NCI-H510A (cell line): ENCODE measurements around the gene CDC25B.

Experiments
- DNase-seq: peaks from one replicate; lab custom pipeline; 2025; lab: John Stamatoyannopoulos, UW

Gene CDC25B

DNA sequence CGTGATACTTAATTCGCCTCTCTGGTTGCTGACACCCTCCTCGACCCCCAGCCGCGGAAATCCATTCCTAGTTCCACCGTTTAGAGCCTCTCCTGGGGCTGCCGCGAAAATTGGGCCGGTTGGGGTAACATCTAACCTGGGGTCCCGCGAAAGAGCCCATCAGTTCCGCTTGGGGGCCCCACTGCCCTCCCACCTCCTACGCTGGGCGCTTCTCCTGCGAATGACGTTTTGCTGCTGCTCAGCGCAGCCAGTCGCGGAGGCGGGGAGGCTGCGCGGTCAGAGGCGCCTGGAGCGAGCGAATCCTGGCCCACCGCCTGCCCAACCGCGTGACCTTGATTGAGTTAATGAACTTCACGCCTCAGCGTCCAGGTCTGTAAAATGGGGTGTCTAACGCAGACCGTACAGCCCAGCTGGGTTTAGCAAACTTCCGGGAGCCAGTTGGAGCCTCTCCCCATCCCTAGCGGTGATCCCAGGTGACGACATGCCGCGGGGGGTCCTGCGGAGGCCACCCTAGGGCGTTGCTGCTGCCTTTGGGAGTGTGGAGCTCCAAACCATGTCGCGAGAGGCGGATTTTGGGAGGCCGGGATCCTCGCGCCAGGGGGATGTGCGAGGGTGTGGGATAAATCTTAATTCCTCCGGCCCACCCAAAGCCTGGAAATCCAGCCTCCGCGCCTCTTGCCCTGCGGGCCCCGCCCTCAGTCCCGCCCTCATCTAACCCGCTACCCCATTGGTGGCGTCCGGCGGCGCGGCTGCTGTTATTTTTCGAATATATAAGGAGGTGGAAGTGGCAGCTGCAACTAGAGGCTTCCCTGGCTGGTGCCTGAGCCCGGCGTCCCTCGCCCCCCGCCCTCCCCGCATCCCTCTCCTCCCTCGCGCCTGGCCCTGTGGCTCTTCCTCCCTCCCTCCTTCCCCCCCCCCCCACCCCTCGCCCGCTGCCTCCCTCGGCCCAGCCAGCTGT, at the start of gene CDC25B:
TSS of gene CDC25B (plus strand) at position 800 of the 958 bp plus-strand sequence. CDS start 222 bp downstream, outside the sequence.
- DNase-seq: peak; percentile 97

DNA sequence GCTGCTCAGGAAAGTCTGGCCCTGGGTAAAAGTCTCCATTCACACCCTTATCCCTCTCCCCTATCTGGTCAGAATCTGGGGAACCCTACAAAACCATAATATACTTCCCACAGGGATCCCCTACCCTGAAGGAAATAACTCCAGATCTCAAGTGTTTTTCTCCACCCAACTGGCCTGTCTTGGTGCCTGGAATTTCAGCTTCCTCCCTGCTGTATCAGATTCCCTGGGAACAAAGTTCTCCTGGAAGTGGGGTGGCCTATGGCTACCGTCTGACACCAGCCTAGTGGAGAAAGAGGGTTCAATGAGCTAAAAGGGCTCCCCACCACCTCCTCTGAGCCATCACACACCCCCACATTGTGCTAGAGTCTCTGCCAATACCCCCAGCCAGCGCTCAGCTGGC, 48.6 kb upstream of the CDC25B start:
- DNase-seq: no peak

DNA sequence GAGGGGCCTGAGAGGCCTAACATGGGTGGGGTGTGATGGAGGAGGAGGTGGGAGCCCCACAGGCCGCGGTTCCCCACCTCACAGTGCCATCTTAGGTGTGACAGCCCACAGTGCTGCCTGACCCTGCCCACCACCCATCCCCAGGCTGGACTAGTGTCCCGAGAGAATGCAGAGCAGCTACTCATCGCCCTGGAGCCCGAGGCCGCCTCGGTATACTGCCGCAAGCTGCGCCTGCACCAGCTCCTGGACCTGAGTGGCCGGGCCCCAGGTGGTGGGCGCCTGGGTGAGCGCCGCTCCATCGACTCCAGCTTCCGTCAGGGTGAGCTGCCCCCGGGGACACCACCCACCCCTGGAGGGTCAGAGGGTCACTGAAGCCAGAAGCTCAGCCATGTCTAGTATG, 48.0 kb upstream of the CDC25B start:
- no peak for DNase-seq

DNA sequence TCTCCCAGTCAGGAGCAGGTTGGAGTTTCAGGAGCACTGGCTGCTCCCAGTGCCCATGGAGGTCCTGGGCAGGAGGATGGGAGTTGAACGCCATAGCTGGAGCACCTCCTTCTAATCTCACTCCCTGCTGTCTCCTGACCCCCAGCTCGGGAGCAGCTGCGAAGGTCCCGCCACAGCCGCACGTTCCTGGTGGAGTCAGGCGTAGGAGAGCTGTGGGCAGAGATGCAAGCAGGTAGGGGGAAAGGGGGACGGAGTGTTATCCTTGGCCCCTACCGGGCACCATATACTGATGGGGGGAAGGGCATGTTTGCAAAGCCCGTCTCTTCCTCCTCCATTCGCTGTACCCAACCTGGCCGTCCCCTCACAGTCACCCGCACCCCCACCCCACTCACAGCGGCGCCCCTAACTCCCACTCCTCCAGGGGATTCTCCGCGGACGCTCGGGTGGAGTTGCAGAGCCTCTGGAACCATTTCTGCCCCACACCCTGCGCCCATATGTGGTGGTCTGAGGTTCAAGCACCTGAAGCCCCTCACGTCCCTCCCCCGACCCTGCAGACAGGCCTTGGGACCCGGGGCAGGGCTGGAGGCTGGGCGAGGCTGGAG, 46.9 kb upstream of the CDC25B start:
- no peak for DNase-seq

DNA sequence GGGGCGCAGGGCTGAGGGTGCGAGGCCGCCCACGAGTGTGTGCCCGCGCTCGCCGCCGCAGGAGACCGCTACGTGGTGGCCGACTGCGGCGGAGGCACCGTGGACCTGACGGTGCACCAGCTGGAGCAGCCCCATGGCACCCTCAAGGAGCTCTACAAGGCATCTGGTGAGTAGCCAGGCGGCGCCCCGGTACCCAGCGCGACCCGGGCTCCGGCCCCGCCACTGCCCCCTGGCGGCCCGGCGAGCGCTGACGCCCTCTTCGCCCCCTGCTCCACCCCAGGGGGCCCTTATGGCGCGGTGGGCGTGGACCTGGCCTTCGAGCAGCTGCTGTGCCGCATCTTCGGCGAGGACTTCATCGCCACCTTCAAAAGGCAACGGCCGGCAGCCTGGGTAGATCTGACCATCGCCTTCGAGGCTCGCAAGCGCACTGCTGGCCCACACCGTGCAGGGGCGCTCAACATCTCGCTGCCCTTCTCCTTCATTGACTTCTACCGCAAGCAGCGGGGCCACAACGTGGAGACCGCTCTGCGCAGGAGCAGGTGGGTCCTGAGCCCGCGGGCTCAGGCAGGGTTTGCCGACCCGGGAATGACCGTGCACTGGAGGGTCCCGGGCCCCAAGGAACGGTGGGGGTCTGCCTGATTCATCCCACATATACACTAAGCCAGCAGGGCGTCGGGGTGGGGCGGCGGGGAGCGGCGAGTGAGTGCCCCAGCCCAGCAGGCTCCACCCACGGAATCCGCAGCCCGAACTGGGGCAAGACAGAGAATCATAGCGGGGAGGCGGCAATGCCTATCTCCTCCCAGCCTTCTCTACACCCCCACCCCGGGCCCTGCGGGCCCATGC, 46.2 kb upstream of the CDC25B start:
- no peak for DNase-seq

DNA sequence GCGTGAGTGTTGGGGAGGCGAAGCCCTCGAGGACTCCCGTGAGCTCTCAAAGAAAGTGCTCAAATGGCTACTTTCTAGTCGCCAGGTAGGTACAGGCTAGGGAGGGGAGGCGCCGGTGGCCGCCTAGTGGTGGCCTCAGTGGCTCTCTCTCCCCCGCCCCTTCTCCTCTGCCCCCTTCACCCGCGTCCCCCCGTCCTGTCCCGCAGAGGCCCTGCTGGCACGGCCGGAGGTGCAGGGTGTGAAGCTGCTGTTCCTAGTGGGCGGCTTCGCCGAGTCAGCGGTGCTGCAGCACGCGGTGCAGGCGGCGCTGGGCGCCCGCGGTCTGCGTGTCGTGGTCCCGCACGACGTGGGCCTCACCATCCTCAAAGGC, 44.8 kb upstream of the CDC25B start:
- no peak for DNase-seq

DNA sequence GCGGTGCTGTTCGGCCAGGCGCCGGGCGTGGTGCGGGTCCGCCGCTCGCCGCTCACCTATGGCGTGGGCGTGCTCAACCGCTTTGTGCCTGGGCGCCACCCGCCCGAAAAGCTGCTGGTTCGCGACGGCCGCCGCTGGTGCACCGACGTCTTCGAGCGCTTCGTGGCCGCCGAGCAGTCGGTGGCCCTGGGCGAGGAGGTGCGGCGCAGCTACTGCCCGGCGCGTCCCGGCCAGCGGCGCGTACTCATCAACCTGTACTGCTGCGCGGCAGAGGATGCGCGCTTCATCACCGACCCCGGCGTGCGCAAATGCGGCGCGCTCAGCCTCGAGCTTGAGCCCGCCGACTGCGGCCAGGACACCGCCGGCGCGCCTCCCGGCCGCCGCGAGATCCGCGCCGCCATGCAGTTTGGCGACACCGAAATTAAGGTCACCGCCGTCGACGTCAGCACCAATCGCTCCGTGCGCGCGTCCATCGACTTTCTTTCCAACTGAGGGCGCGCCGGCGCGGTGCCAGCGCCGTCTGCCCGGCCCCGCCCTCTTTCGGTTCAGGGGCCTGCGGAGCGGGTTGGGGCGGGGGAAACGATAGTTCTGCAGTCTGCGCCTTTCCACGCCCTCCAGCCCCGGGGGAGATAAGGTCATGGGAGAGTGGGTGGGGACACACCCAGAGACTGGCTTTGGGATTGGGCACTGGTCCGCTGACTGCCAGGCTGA, 44.3 kb upstream of the CDC25B start:
- DNase-seq: peak; percentile 91

DNA sequence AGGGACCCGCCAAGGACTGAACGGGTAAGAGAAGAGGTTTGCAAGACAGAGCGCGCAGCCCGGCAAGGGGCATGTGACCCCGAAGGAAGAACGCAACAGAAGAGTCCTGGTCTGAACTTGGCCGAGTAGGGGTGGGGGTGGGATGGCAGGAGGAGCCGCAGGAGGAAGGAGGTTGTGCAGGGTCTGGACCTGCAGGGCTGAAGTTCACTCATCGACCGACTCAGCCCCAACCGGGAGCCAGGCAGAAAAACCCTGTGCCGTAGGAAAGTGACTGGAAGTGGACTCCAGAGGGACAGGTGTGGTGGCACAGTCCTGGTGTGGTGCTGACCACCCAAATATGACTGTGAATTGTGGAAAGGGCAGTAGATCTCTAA, 43.7 kb upstream of the CDC25B start:
- no peak for DNase-seq

DNA sequence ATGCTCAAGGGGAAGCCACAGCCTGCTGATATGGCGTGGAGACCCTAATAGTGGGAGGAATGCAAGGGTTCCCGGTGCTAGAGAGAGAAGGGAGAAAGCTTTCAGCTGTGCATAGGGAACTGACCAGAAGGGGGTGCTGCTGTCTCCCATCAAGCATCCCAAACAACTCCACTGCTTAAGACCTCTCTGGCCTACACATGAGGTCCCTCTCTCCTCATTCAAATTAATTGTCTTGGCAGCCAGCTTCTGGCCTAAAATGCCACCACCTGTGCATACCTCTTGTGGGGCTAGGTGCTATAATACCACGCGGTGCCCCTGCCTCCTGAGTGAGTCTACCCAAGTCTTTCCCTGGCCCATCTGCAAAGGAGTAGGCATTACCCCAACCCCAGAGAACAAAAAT, 43.0 kb upstream of the CDC25B start:
- DNase-seq: peak; percentile 53

DNA sequence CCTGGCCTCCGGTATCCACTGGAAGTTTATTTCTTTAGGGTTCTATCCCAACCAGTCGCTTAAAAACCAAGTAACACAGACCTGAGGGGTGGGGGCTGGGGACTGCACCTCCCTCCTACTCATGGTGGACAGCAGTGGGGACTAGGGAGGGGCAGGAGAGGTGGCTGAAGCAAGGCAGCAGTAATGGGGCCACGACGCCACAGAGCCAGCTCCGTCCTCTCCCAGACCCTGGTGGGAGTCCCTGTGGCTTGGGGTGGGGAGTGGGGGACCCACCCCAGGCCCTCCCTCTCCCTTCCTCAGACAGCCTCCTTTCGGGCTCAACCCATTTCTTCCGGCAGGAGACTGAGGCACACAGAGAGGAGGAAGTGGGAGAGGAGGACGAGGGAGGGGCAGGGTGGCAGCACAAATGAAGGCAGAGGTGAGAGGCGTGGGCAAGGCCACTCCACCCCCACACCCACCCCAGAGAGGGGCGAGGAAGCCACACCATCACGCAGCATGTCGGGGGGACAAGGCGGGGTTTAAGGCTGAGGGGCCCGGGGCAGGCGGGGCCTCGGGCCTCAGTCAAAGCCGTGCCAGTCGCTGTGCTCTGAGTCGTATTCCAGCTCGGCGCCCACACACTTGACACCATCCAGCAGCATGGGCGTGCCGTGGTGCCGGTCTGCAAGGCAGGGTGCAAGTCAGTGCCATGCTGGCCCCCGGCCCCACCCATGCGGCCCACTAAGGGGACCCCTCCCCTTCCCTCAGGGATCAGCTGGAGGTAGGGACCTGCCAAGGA, 42.4 kb upstream of the CDC25B start:
- no peak for DNase-seq

DNA sequence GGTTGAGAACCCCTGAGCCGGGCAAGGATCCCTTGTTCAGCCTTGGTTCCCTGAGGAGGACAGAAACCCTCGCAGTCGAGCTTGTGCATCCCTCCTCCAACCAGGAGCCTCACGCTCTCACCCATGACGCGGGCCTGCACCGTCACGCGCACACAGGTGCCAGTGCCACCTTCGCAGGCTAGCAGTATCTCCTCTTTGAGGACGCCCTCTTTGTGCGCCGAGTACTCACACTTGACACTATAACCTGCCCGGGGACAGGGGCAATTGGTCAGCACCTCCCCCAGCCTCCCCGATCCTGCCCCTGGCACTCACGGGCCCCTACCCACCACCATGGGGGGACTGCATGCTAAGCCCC, 41.9 kb upstream of the CDC25B start:
- no peak for DNase-seq

DNA sequence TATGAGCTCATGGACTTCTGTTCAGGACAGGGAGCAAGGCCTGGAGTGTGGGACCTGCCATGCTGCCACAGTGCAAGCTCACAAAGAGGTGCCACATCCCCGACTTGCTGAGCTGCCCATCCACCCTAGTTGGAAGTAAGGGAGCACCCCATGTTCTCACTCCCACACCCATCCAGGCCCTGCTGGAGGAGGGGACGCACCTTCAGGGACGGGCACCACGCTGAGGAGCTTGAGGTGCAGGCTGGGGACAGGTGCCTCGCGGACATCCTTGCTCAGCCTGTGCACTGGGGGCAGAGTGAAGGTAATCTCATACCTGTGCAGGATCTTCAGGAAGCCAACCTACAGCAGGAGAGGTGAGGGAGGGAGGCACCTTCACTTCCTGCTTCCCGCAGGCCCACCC, 40.8 kb upstream of the CDC25B start:
- DNase-seq: no peak

DNA sequence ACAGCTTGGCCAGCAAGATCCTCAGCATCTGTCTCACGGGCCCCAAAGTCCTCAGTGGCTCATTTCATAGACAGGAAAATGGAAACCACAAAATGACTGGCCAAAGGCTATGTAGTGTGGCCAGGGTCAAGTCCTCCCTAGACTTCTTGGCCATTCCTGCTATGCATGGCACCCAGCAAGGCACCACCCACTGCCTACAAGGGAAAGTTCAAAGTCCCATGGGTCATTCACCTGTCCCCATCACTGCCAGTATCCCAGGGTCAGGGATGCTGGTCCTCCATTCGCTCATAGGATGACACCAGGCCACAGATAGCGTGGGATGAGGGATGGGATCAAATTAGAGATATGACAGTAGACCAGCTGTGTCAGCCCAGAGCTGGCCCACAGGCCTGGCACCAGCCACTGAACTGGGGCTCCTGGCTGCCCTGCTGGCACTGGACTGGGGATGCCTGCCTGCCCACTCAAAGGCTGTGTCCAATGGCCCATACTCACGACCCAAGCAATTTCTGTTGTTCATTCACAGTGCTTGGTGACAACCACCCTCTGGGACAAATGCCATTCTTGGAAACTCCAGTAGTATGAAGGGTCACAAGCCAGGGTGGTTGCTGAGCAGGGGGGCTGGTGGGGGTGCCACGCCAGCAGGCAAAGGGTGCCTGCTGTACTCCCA, 40.2 kb upstream of the CDC25B start:
- DNase-seq: no peak

DNA sequence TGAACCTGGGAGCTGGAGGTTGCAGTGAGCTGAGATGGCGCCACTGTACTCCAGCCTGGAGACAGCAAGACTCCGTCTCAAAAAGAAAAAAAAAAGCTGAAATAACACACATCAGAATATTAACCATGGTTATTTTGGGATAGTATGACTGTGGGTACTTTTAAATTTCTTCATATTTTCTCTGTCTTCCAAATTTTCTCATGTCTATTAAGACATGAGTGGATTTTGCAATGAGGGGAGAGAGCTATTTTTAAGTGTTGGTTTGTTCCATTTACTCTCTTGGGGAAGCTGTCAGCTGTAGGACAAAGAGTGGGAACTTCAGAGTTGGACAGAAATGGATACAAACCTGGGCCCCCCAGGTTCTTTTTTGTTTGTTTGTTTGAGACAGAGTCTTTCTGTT, 38.8 kb upstream of the CDC25B start:
- no peak for DNase-seq

DNA sequence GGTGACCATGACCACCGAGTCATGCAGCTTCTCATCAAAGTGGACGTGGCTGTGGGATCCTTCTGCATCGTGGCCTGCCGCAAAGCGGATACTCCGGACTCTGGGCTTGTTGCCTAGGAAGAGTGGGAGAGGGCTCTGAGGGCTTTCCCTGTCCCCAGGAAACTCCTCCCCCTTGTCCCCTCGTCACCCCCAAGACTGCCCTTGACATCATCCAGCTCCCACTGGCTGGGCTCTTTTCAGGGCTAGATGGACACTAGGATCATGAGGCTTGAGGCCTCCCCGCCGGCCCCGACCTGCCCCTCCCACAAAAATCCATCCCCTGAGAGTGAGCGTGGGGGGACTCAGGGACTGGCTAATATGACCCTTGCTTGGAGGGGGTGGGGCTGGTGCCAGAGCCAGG, 37.5 kb upstream of the CDC25B start:
- DNase-seq: no peak

DNA sequence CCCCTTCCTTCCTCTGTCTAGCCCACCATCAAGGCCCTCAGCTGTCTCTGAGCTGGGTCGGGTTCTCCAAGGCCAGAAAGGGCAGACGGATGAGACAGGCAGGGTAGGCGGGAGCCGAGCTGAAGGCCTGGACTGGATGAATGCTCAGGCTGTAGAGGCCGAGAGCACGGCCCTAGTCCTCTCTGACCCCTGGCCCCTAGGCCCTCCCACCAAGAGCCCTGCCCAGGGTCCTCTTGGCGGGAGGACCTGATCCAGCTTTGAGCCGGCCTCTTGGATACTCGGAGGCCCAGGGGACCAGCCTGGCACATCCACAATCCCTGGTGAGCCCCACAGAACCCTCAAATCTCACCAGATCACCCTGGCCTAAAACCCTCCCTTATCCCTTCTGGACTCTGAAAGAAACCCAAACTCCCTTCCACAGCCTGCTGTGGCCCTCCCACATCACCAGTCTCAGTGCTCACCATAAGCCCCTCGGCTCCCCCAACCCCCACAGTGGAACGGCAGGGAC, 36.7 kb upstream of the CDC25B start:
- no peak for DNase-seq

DNA sequence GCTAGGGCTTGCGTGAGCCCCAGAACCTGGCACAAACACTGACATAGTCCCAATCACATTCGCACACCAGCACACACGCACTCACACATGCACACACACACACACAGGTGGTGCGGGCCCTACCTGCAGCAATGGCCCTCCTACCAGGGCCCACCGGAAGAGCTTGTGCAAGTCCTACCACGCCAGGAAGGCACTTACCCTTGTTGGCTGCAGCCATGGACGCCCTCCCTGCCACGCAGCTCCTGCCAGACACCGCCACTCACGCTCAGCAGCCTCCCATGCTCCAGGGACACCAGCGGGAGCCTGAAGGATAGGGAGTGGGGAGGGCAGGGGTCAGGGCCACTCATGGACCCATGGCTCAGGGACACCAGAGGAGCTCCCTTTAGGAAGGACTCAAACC, 36.2 kb upstream of the CDC25B start:
- DNase-seq: no peak

DNA sequence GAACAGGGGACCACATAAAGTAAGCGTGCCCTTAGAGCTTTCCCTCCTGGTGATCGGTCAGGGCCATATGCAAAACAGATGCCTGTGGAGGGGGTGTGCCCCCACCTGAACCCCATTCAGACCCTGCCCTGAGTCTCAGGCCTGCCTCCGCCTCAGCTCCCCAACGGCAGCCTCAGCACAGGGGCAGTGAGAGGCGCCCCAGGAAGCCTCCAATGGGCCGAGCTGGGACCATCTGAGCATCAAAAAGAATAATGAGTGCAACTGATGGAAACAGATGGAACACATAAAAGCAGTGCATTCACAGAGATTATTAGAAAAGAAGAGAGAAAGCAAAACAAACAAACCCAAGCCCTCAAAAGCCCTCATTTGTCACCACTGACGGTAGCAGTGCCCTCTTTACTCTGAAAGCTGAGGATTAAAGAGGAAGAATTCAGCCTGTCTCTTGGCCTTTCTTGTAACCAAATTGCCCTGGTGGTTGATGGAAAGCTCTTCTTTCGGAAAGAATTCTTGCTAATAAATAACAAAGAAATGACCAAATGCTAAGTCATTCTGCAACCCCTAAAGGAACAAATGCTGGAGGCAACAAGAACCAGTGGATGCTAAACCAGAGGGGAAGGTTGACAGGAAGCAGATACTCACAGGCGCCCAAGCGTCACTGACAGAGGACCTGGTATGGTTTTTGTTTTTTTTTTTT, 35.3 kb upstream of the CDC25B start:
- no peak for DNase-seq

DNA sequence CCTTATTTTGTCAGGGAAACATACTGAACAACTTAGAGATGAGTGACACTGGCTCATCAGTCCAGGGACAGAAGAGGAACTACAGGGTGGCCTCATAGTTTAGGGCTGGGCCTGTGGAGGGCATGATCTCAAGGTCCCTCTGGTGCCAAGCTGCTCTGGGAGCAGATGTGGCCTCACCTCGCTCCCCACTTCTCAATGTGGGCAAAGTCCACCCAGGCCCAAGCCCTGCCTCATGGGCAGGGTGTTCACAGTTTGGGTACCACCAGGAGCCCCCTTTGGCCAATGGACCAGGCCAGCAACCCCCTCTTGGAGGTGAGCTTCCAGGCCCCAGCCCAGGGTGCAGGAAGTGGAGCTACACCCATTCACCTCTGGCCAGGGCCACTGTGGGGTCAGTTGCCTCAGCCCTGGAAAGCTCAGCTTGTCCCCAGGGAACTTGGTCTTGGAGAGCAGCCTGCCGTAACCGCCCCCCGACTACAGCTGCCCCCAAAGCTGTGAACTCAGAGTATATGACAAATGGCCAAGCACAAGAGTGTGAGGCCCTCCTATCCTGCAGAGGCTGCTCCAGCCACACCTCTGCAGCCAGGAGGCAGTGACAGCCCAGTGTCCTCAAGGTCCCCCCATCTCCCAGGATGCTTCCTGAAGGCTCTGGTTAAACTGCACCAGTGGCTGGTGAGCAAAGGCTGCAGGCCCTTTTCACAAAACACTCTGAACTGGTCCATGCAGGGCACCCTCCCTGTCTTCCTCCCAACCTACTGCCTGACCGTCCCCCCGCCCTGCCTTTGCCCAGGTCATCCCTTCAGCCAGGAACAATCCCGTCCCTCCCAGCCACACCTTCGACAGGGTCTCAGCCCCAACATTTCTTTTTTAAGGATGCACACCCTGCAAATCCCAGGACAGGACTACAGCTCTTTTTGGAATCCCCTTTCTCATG, 32.2 kb upstream of the CDC25B start:
- DNase-seq: no peak
